ENCODE data around the gene FAM131A.

DNA sequence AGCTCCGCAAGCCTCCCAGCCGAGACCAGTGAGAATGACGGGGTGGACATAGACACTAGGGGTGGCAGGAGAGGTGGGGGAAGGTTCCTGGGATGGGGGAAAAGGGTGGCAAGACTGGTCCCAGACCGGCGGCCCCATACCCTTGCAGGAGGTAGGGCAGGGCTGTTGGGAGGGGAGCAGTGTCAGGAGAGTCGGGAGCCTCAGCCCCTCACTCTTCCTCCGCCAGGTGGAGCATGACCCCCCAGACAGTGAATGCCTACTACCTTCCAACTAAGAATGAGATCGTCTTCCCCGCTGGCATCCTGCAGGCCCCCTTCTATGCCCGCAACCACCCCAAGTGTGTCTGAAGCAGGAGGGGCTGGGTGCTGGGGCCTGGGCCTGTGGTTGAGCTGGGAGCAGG lies 47.1 kb upstream of the FAM131A start:
- no peak for TF ChIP-seq POLR2A (IDR thresholded peaks at IDR 0.05; ENCODE audit: low read length)
- no peak for TF ChIP-seq GATA1 (IDR thresholded peaks at IDR 0.05; ENCODE audit: low read depth, low read length)

Data from erythroblast (primary cell).